ENCODE measurements around the gene MAP2K5. TPM values are rescaled to one million over a fixed set of nuclear protein-coding genes. Genes with fewer than 3 reads are reported as not detected.

The MAP2K5 gene
- total RNA-seq, 1 experiment from 2014 or later: 13.6 TPM

DNA sequence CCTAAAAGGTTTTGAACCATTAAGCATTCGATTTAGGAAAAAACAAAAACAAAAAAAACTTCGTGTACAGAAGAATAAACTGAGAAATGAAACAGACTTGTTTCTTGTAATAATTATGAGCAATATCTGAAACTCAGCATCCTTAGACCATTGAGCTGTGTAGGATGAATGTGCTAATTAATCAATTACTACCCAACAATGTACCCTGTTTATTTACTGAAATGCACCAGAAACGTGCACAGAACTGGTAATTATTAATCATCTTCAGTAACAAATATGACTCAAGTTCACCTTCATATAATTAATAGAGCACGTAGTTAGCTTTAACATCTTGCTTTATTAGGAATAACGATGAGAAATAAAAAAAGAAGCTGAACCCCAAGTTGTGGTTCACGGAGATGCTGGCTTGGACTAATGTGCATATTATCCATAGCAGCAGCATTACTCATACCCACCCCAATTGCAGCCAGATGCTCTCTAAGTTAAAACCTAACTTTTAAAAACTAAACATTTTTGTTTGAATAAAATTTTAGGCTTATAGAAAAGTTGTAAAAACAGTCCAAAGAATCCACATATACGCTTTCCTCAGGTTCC lies 31.8 kb upstream of the MAP2K5 start (continued):
- TF ChIP-seq, protein P1, sequence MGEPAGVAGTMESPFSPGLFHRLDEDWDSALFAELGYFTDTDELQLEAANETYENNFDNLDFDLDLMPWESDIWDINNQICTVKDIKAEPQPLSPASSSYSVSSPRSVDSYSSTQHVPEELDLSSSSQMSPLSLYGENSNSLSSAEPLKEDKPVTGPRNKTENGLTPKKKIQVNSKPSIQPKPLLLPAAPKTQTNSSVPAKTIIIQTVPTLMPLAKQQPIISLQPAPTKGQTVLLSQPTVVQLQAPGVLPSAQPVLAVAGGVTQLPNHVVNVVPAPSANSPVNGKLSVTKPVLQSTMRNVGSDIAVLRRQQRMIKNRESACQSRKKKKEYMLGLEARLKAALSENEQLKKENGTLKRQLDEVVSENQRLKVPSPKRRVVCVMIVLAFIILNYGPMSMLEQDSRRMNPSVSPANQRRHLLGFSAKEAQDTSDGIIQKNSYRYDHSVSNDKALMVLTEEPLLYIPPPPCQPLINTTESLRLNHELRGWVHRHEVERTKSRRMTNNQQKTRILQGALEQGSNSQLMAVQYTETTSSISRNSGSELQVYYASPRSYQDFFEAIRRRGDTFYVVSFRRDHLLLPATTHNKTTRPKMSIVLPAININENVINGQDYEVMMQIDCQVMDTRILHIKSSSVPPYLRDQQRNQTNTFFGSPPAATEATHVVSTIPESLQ (CRISPR knock-in tag; IDR thresholded peaks at IDR 0.05): no peak
- TF ChIP-seq OVOL2 (CRISPR knock-in tag; IDR thresholded peaks at IDR 0.05; ENCODE audit: borderline replicate concordance) (no peak), MXD4 (CRISPR knock-in tag; IDR thresholded peaks at IDR 0.05; ENCODE audit: borderline replicate concordance) (no peak)

DNA sequence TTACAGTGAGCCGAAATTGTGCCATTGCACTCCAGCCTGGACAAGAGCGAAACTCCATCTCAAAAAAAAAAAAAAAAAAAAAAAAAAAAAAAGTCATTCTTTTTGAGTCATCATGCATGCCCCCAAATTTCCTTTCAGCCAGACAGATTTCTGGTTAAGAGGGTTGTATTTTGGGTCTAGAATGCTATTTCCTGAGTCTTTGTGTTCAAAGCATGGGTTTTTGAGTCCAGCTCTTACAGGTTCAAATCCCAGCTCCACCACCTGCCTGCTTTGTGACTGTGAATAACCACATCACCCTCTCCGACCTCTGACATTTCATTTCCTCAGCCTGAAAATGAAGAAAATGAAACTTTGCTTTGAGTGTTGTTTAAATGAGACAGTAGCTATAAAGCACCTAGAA lies 30.9 kb upstream of the MAP2K5 start:
- DNase-seq (ENCODE audit: low spot score): no peak
- Mint-ChIP-seq H3K27me3 (ENCODE audit: low read depth) (no peaks in the 10 kb centered on the region), H3K4me1 (0 out of 2 replicates have a peak, but pooled peaks cover 3% of the 10 kb centered on the region), H3K4me3 (no peak overlapping the region), H3K9me3 (no peaks in the 10 kb centered on the region), H3K36me3 (no peaks in the 10 kb centered on the region), H3K27ac (no peak overlapping the region)
- ATAC-seq: no peak
- ChIA-PET POLR2A (interaction anchor here (0.7 kb wide), 1 partner anchor 101 kb away, joined by 4 read pairs; no protein-coding TSS in a partner anchor), CTCF (interaction anchor here (0.6 to 0.9 kb wide), 2 partner anchors 11 to 244 kb away, joined by 3 to 5 read pairs; no protein-coding TSS in a partner anchor)
- TF ChIP-seq ZNF671 (CRISPR knock-in tag; IDR thresholded peaks at IDR 0.05): no peak
- TF ChIP-seq CREB1 (CRISPR knock-in tag; IDR thresholded peaks at IDR 0.05): no peak
- TF ChIP-seq HMGA2 (CRISPR knock-in tag; IDR thresholded peaks at IDR 0.05): no peak
- TF ChIP-seq GABPB1 (CRISPR knock-in tag; IDR thresholded peaks at IDR 0.05): no peak

DNA sequence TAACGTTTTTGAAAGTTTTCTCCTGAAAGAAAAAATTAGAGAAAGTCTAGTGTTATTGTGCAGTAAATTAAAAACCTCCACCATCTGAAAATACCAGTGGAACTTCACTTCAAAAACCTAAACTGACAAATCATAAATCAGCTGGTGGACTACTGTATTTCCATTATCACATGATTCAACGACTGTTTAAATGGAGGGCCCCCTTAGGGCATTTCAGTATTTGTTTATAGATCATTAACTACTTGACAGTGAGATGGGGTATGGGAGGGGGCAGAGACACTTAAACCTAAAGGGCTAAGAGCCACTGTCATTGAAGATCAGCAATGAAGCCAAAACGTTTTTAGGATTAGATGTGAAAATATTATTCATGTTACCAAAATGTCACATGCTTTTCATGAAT lies 30.4 kb upstream of the MAP2K5 start:
- Mint-ChIP-seq H3K36me3 (no peaks in the 10 kb centered on the region), H3K27me3 (ENCODE audit: low read depth) (no peaks in the 10 kb centered on the region), H3K27ac (no peak overlapping the region), H3K4me1 (0 out of 2 replicates have a peak, but pooled peaks cover 3% of the 10 kb centered on the region), H3K9me3 (no peaks in the 10 kb centered on the region), H3K4me3 (no peak overlapping the region)
- DNase-seq (ENCODE audit: low spot score): no peak
- TF ChIP-seq, protein P2, sequence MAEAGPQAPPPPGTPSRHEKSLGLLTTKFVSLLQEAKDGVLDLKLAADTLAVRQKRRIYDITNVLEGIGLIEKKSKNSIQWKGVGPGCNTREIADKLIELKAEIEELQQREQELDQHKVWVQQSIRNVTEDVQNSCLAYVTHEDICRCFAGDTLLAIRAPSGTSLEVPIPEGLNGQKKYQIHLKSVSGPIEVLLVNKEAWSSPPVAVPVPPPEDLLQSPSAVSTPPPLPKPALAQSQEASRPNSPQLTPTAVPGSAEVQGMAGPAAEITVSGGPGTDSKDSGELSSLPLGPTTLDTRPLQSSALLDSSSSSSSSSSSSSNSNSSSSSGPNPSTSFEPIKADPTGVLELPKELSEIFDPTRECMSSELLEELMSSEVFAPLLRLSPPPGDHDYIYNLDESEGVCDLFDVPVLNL (CRISPR knock-in tag; IDR thresholded peaks at IDR 0.05; ENCODE audit: borderline replicate concordance, low read depth): no peak
- TF ChIP-seq, protein P3, sequence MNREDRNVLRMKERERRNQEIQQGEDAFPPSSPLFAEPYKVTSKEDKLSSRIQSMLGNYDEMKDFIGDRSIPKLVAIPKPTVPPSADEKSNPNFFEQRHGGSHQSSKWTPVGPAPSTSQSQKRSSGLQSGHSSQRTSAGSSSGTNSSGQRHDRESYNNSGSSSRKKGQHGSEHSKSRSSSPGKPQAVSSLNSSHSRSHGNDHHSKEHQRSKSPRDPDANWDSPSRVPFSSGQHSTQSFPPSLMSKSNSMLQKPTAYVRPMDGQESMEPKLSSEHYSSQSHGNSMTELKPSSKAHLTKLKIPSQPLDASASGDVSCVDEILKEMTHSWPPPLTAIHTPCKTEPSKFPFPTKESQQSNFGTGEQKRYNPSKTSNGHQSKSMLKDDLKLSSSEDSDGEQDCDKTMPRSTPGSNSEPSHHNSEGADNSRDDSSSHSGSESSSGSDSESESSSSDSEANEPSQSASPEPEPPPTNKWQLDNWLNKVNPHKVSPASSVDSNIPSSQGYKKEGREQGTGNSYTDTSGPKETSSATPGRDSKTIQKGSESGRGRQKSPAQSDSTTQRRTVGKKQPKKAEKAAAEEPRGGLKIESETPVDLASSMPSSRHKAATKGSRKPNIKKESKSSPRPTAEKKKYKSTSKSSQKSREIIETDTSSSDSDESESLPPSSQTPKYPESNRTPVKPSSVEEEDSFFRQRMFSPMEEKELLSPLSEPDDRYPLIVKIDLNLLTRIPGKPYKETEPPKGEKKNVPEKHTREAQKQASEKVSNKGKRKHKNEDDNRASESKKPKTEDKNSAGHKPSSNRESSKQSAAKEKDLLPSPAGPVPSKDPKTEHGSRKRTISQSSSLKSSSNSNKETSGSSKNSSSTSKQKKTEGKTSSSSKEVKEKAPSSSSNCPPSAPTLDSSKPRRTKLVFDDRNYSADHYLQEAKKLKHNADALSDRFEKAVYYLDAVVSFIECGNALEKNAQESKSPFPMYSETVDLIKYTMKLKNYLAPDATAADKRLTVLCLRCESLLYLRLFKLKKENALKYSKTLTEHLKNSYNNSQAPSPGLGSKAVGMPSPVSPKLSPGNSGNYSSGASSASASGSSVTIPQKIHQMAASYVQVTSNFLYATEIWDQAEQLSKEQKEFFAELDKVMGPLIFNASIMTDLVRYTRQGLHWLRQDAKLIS (CRISPR knock-in tag; IDR thresholded peaks at IDR 0.05; ENCODE audit: borderline replicate concordance): no peak
- TF ChIP-seq, protein P4, sequence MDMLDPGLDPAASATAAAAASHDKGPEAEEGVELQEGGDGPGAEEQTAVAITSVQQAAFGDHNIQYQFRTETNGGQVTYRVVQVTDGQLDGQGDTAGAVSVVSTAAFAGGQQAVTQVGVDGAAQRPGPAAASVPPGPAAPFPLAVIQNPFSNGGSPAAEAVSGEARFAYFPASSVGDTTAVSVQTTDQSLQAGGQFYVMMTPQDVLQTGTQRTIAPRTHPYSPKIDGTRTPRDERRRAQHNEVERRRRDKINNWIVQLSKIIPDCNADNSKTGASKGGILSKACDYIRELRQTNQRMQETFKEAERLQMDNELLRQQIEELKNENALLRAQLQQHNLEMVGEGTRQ (CRISPR knock-in tag; IDR thresholded peaks at IDR 0.05): no peak
- no peak for TF ChIP-seq CBFB (CRISPR knock-in tag; IDR thresholded peaks at IDR 0.05; ENCODE audit: low read depth)
- TF ChIP-seq ZNF423 (CRISPR knock-in tag; IDR thresholded peaks at IDR 0.05): no peak
- TF ChIP-seq SOX15 (CRISPR knock-in tag; IDR thresholded peaks at IDR 0.05): no peak
- no peak for TF ChIP-seq ZNF219 (CRISPR knock-in tag; IDR thresholded peaks at IDR 0.05; ENCODE audit: borderline replicate concordance)
- no peak for TF ChIP-seq NFYB (CRISPR knock-in tag; conservative IDR thresholded peaks at IDR 0.05; ENCODE audit: low read depth)
- no peak for TF ChIP-seq ESRRA (CRISPR knock-in tag; IDR thresholded peaks at IDR 0.05; ENCODE audit: borderline replicate concordance)
- TF ChIP-seq, protein P5, sequence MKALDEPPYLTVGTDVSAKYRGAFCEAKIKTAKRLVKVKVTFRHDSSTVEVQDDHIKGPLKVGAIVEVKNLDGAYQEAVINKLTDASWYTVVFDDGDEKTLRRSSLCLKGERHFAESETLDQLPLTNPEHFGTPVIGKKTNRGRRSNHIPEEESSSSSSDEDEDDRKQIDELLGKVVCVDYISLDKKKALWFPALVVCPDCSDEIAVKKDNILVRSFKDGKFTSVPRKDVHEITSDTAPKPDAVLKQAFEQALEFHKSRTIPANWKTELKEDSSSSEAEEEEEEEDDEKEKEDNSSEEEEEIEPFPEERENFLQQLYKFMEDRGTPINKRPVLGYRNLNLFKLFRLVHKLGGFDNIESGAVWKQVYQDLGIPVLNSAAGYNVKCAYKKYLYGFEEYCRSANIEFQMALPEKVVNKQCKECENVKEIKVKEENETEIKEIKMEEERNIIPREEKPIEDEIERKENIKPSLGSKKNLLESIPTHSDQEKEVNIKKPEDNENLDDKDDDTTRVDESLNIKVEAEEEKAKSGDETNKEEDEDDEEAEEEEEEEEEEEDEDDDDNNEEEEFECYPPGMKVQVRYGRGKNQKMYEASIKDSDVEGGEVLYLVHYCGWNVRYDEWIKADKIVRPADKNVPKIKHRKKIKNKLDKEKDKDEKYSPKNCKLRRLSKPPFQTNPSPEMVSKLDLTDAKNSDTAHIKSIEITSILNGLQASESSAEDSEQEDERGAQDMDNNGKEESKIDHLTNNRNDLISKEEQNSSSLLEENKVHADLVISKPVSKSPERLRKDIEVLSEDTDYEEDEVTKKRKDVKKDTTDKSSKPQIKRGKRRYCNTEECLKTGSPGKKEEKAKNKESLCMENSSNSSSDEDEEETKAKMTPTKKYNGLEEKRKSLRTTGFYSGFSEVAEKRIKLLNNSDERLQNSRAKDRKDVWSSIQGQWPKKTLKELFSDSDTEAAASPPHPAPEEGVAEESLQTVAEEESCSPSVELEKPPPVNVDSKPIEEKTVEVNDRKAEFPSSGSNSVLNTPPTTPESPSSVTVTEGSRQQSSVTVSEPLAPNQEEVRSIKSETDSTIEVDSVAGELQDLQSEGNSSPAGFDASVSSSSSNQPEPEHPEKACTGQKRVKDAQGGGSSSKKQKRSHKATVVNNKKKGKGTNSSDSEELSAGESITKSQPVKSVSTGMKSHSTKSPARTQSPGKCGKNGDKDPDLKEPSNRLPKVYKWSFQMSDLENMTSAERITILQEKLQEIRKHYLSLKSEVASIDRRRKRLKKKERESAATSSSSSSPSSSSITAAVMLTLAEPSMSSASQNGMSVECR (CRISPR knock-in tag; IDR thresholded peaks at IDR 0.05; ENCODE audit: borderline replicate concordance): no peak
- POLR2A ChIA-PET: interaction anchor here (0.7 kb wide), 1 partner anchor 101 kb away, joined by 4 read pairs; no protein-coding TSS in a partner anchor
- CTCF ChIA-PET: no interaction called here
- ATAC-seq: no peak

Data from WTC11 (cell line).